ENCODE measurements around the gene SESTD1. TPM values are rescaled to one million over a fixed set of nuclear protein-coding genes. Genes with fewer than 3 reads are reported as not detected.

The SESTD1 gene
- total RNA-seq, 6 donors from 2014 or later = 38.0 to 108 (median 92.4) TPM

DNA sequence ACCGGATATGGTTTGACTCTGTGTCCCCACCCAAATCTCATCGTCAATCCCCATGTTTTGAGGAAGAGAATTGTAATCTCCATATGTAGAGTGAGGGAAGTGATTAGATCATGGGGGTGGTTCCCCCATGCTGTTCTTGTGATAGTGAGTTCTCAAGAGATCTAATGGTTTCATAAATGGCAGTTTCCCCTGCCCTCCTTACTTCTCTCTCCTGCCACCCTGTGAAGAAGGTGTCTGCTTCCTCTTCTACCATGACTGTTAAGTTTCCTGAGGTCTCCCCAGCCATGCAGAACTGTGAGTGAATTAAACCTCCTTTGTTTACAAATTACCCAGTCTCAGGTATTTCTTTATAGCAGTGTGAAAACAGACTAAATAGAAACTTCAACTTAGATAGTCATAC, 69.5 kb downstream of the SESTD1 start:
- Histone ChIP-seq H3K36me3 (no peaks in the 10 kb centered on the region), H3K9me3 (peaks cover 0 to 2% (median under 1%) of the 10 kb centered on the region in 4 donors), H3K4me1 (peaks cover 0 to 4% (median 2%) of the 10 kb centered on the region in 4 donors), H3K4me3 (no peak overlapping the region), H3K27me3 (no peaks in the 10 kb centered on the region), H3K27ac (no peak overlapping the region)
- ATAC-seq (ENCODE audit: low FRiP score in 2 of 2) = no peak
- DNase-seq = no peak
- TF ChIP-seq POLR2AphosphoS5 (IDR thresholded peaks at IDR 0.05) = no peak
- TF ChIP-seq POLR2A (IDR thresholded peaks at IDR 0.05) = no peak
- TF ChIP-seq CTCF (IDR thresholded peaks at IDR 0.05) = no peak
- TF ChIP-seq EP300 (IDR thresholded peaks at IDR 0.05) = no peak
- 87 to 96% methylated on average over 2 of the region's 2 CpGs for WGBS, 2 donors

GRCh38 chr2:179193759-179194394, 70.8 kb downstream of the SESTD1 start:
- Histone ChIP-seq H3K4me1 (peaks cover 0 to 4% (median 2%) of the 10 kb centered on the region in 4 donors), H3K36me3 (no peaks in the 10 kb centered on the region), H3K9me3 (peaks cover 0 to 7% (median 2%) of the 10 kb centered on the region in 4 donors), H3K4me3 (no peak overlapping the region), H3K27ac (no peak overlapping the region), H3K27me3 (no peaks in the 10 kb centered on the region)
- TF ChIP-seq CTCF (IDR thresholded peaks at IDR 0.05) = no peak
- 84 to 96% methylated on average over 3 of the region's 3 CpGs for WGBS, 2 donors
- ATAC-seq (ENCODE audit: low FRiP score in 2 of 2) (no peak), DNase-seq (no peak)

- Histone ChIP-seq H3K36me3 (no peaks in the 10 kb centered on the region), H3K4me1 (peaks cover 0 to 4% (median 2%) of the 10 kb centered on the region in 4 donors), H3K27me3 (no peaks in the 10 kb centered on the region), H3K27ac (no peak overlapping the region), H3K9me3 (peaks cover 0 to 7% (median 2%) of the 10 kb centered on the region in 4 donors), H3K4me3 (no peak overlapping the region)
- no peak for DNase-seq
- TF ChIP-seq POLR2A (IDR thresholded peaks at IDR 0.05) (no peak), EP300 (IDR thresholded peaks at IDR 0.05) (no peak), POLR2AphosphoS5 (IDR thresholded peaks at IDR 0.05) (no peak), CTCF (IDR thresholded peaks at IDR 0.05) (no peak)
- no peak for ATAC-seq (ENCODE audit: low FRiP score in 2 of 2)
- WGBS, 2 donors = 95 to 100% methylated on average over 2 of the region's 2 CpGs
Observed at GRCh38 chr2:179191110-179191509, 73.5 kb downstream of the SESTD1 start.

DNA sequence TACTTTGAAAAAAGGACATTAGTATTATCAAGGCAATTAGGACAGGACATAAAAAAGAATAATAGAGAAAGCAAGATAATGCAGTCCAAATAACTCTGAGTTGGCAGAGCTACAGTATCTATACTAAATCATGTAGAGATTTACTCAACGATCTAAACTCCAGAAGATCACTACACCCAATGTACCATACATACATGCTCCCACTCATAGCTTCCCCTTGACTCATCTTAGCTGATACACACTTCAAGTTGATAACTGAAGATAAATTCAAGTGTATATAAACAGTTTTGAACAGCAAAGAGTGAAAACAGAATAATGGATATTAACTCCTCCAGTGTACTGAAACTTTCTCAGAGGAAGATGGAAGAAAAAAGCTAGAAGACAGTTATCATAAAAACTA, 78.5 kb downstream of the SESTD1 start:
- no peak overlapping the region for H3K27ac ChIP-seq
- peaks cover 0 to 4% (median under 1%) of the 10 kb centered on the region in 4 donors for H3K36me3 ChIP-seq
- no peak for DNase-seq
- ATAC-seq (ENCODE audit: low FRiP score in 2 of 2) = no peak
- TF ChIP-seq EP300 (IDR thresholded peaks at IDR 0.05) (no peak), POLR2A (IDR thresholded peaks at IDR 0.05) (no peak), POLR2AphosphoS5 (IDR thresholded peaks at IDR 0.05) (no peak), CTCF (IDR thresholded peaks at IDR 0.05) (no peak)
- H3K27me3 ChIP-seq = no peaks in the 10 kb centered on the region
- peaks cover 0 to 7% (median 2%) of the 10 kb centered on the region in 4 donors for H3K9me3 ChIP-seq
- H3K4me3 ChIP-seq = no peak overlapping the region
- H3K4me1 ChIP-seq = peaks cover 0 to 3% (median 0%) of the 10 kb centered on the region in 4 donors
- 57 to 60% methylated on average over 1 of the region's 1 CpG for WGBS, 2 donors

- H3K9me3 ChIP-seq = peaks cover 0 to under 1% (median 0%) of the 10 kb centered on the region in 4 donors
- WGBS, 2 donors = 94 to 95% methylated on average over 1 of the region's 1 CpG
- ATAC-seq (ENCODE audit: low FRiP score in 2 of 2) (no peak), DNase-seq (no peak)
- no peak overlapping the region for H3K27ac ChIP-seq
- H3K36me3 ChIP-seq = peaks cover 0 to 7% (median 3%) of the 10 kb centered on the region in 4 donors
- peaks cover 0 to 3% (median 0%) of the 10 kb centered on the region in 4 donors for H3K4me1 ChIP-seq
- H3K4me3 ChIP-seq = no peak overlapping the region
- TF ChIP-seq POLR2AphosphoS5 (IDR thresholded peaks at IDR 0.05) = no peak
- TF ChIP-seq CTCF (IDR thresholded peaks at IDR 0.05) = no peak
- TF ChIP-seq POLR2A (IDR thresholded peaks at IDR 0.05) = no peak
- no peak for TF ChIP-seq EP300 (IDR thresholded peaks at IDR 0.05)
- H3K27me3 ChIP-seq = no peaks in the 10 kb centered on the region
Observed at GRCh38 chr2:179184610-179185009, 80.0 kb downstream of the SESTD1 start.
